Retina (tissue), 1 donor: Measurements from ENCODE around the gene PNMA8B.

Experiments used
- DNase-seq: peaks from one replicate; pipeline ENCODE4 v3.0.0-alpha.2; 2016

The PNMA8B gene

GRCh38 chr19:46486358-46486757 is 9.3 kb downstream of the PNMA8B start:
- DNase-seq, result no peak

- DNase-seq, result no peak
These were observed 11.0 kb downstream of the PNMA8B start for GRCh38 chr19:46484656-46485055.

- no peak for DNase-seq
These were observed 13.0 kb downstream of the PNMA8B start for GRCh38 chr19:46482631-46483030.

- DNase-seq, result no peak
These were observed 13.7 kb downstream of the PNMA8B start for GRCh38 chr19:46481947-46482346.

- DNase-seq, result no peak
These were observed 14.3 kb downstream of the PNMA8B start for GRCh38 chr19:46481223-46481848.

- no peak for DNase-seq
These were observed 15.3 kb downstream of the PNMA8B start for GRCh38 chr19:46480415-46480814.

- peak; percentile 66 for DNase-seq
These were observed 17.2 kb downstream of the PNMA8B start for GRCh38 chr19:46478356-46478986.

GRCh38 chr19:46475986-46476385 is 19.7 kb downstream of the PNMA8B start:
- no peak for DNase-seq

- DNase-seq, result no peak
These were observed 21.5 kb downstream of the PNMA8B start for GRCh38 chr19:46474211-46474610.

- no peak for DNase-seq
These were observed 23.1 kb downstream of the PNMA8B start for GRCh38 chr19:46472592-46472991.

GRCh38 chr19:46471811-46472543 is 23.7 kb downstream of the PNMA8B start:
- no peak for DNase-seq

GRCh38 chr19:46471116-46471733 is 24.4 kb downstream of the PNMA8B start, which contains the start of gene PNMA8A:
Gene PNMA8A (minus strand): TSS chr19:46471563. CDS start chr19:46471035, 528 bp downstream.
- DNase-seq, result peak; percentile 97

- no peak for DNase-seq
These were observed 25.3 kb downstream of the PNMA8B start for GRCh38 chr19:46470376-46470775.

- no peak for DNase-seq
These were observed 26.0 kb downstream of the PNMA8B start for GRCh38 chr19:46469541-46470185.

GRCh38 chr19:46466536-46467196 is 29.0 kb downstream of the PNMA8B start:
- DNase-seq, result no peak

GRCh38 chr19:46463516-46463915 is 32.2 kb downstream of the PNMA8B start:
- DNase-seq, result no peak

GRCh38 chr19:46461537-46461936 is 34.1 kb downstream of the PNMA8B start:
- peak; percentile 22 for DNase-seq

- DNase-seq, result no peak
These were observed 34.7 kb downstream of the PNMA8B start for GRCh38 chr19:46460981-46461380.

GRCh38 chr19:46460055-46460454 is 35.6 kb downstream of the PNMA8B start:
- DNase-seq, result no peak

GRCh38 chr19:46456930-46457329 is 38.7 kb downstream of the PNMA8B start:
- no peak for DNase-seq

- DNase-seq, result no peak
These were observed 41.4 kb downstream of the PNMA8B start for GRCh38 chr19:46454244-46454643.

- DNase-seq, result no peak
These were observed 42.0 kb downstream of the PNMA8B start for GRCh38 chr19:46453661-46454060.
